Measurements from ENCODE around the gene MAP3K20.

The MAP3K20 gene

GRCh38 chr2:173205375-173205774, 129.7 kb downstream of the MAP3K20 start:
- DNase-seq, result no peak

- peak; percentile 55 for DNase-seq
Observed at GRCh38 chr2:173207124-173207523, 131.5 kb downstream of the MAP3K20 start.

- peak; percentile 91 for DNase-seq
Observed at GRCh38 chr2:173210270-173211196, 134.9 kb downstream of the MAP3K20 start.

- no peak for DNase-seq
Observed at GRCh38 chr2:173213181-173213580, 137.5 kb downstream of the MAP3K20 start.

- DNase-seq, result no peak
Observed at GRCh38 chr2:173214213-173214612, 138.6 kb downstream of the MAP3K20 start.

GRCh38 chr2:173215316-173215715, 139.7 kb downstream of the MAP3K20 start:
- DNase-seq, result no peak

GRCh38 chr2:173216051-173216450, 140.4 kb downstream of the MAP3K20 start:
- DNase-seq, result no peak

- no peak for DNase-seq
Observed at GRCh38 chr2:173216668-173217067, 141.0 kb downstream of the MAP3K20 start.

- DNase-seq, result peak; percentile 33
Observed at GRCh38 chr2:173217116-173217840, 141.6 kb downstream of the MAP3K20 start.

GRCh38 chr2:173218326-173219056, 142.8 kb downstream of the MAP3K20 start:
- DNase-seq, result no peak

- DNase-seq, result no peak
Observed at GRCh38 chr2:173221132-173221695, 145.6 kb downstream of the MAP3K20 start.

GRCh38 chr2:173221937-173222594, 146.4 kb downstream of the MAP3K20 start:
- no peak for DNase-seq

GRCh38 chr2:173223871-173224270, 148.2 kb downstream of the MAP3K20 start:
- DNase-seq, result no peak

GRCh38 chr2:173226899-173227698, 151.5 kb downstream of the MAP3K20 start:
- no peak for DNase-seq

- no peak for DNase-seq
Observed at GRCh38 chr2:173229086-173229485, 153.4 kb downstream of the MAP3K20 start.

GRCh38 chr2:173230181-173230580, 154.5 kb downstream of the MAP3K20 start:
- DNase-seq, result no peak

GRCh38 chr2:173231042-173231441, 155.4 kb downstream of the MAP3K20 start:
- DNase-seq, result no peak

GRCh38 chr2:173231465-173231864, 155.8 kb downstream of the MAP3K20 start:
- DNase-seq, result no peak

GRCh38 chr2:173232956-173233744, 157.5 kb downstream of the MAP3K20 start:
- no peak for DNase-seq

GRCh38 chr2:173235947-173236803, 160.5 kb downstream of the MAP3K20 start:
- DNase-seq, result no peak
